Transverse colon (tissue), 4 donors: ENCODE data around the gene CFI. TPM values are rescaled to one million over a fixed set of nuclear protein-coding genes. Genes with fewer than 3 reads are reported as not detected.

Experiments used
- DNase-seq: peaks from one replicate; pipeline ENCODE4 v3.0.0-alpha.2; 2019
- H3K27ac ChIP-seq, 4 donors: fragments of 200-600 bp; sonication (generic); 2 replicates each; pipeline ENCODE4 v1.5.1; 2016 to 2018; ENCODE audit warnings: inconsistent platforms in 4 of 4
- H3K27me3 ChIP-seq: fragments of 200-600 bp; sonication (generic); 2 replicates; pipeline ENCODE4 v1.5.1; 2017; ENCODE audit warnings: inconsistent platforms
- H3K36me3 ChIP-seq, 4 donors: fragments of 200-600 bp; sonication (generic); 2 replicates each; pipeline ENCODE4 v1.5.1; 2017 to 2019; ENCODE audit warnings: inconsistent platforms in 4 of 4
- H3K4me1 ChIP-seq, 4 donors: fragments of 200-600 bp; sonication (generic); 2 replicates each; pipeline ENCODE4 v1.5.1; 2017 to 2020; ENCODE audit warnings: inconsistent platforms in 4 of 4
- H3K4me3 ChIP-seq, 4 donors: fragments of 200-600 bp; sonication (generic); 1 replicate in 1 of 4; 2 replicates in 3 of 4; pipeline versions ENCODE4 v1.5.1 to v1.6.1; 2017 to 2019; ENCODE audit warnings: inconsistent platforms in 4 of 4
- H3K9me3 ChIP-seq, 2 donors: fragments of 200-600 bp; sonication (generic); 2 replicates each; pipeline ENCODE4 v1.5.1; 2017 to 2019; ENCODE audit warnings: inconsistent platforms in 2 of 2
- EP300 ChIP-seq: sonication (generic); formaldehyde crosslinking; IDR thresholded peaks from one replicate; pipeline ENCODE4 v1.6.1; 2017; ENCODE audit warnings: antibody characterized with exemption, low read depth
- POLR2A ChIP-seq: fragments of 450-650 bp; IDR thresholded peaks from one replicate; pipeline ENCODE4 v1.6.1; 2016; ENCODE audit warnings: antibody characterized with exemption, mild to moderate bottlenecking, moderate library complexity
- POLR2AphosphoS5 ChIP-seq, 3 donors: sonication (generic); formaldehyde crosslinking; IDR thresholded peaks; one replicate each; pipeline ENCODE4 v1.6.1; 2016; ENCODE audit warnings: antibody characterized with exemption in 3 of 3
- WGBS, 2 donors: methylation state at CpG; one replicate each; pipeline ENCODE4 v1.1.5; 2018; ENCODE audit warnings: low coverage in 1 of 2; 5-methylcytosine and 5-hydroxymethylcytosine counted together
- in situ Hi-C, 4 donors: fragments of 200-750 bp; cut with MboI; loops; one replicate each; pipeline versions ENCODE4 v1.15.0 to v1.15.1; 2017; ENCODE audit warnings: low sequenced_read_pairs in 3 of 4, low pct_ligation_motif_present in 1 of 4, low pct_unique_long_range_greater_than_20kb in 1 of 4
- intact Hi-C: fragments of 100-400 bp; cut with DNase I; formaldehyde crosslinking; loops from one replicate; pipeline ENCODE4 v1.15.1; 2023; ENCODE audit warnings: low total_unique reads
- total RNA-seq, 4 donors: library from RNA; depleted of rRNA; stranded (reverse); fragments of >200 nt; gene quantifications; one replicate each; pipeline ENCODE4 v1.1.0, GENCODE V29; 2016
- TF ChIP-seq, protein P1 (sequence below), 5 experiments: fragments of 200-600 bp in 3 of 5; fragments of 450-650 bp in 2 of 5; sonication (generic) in 3 of 5; IDR thresholded peaks; 1 replicate in 2 of 5; 2 replicates in 3 of 5; pipeline ENCODE4 v1.5.1; 2016 to 2017; ENCODE audit warnings: antibody characterized with exemption in 5 of 5, inconsistent platforms in 3 of 5, mild to moderate bottlenecking in 2 of 5, moderate library complexity in 1 of 5

Gene CFI
- total RNA-seq, 4 donors from 2014 or later, result 1.9 to 5.6 (median 4.1) TPM; not detected in 1

DNA sequence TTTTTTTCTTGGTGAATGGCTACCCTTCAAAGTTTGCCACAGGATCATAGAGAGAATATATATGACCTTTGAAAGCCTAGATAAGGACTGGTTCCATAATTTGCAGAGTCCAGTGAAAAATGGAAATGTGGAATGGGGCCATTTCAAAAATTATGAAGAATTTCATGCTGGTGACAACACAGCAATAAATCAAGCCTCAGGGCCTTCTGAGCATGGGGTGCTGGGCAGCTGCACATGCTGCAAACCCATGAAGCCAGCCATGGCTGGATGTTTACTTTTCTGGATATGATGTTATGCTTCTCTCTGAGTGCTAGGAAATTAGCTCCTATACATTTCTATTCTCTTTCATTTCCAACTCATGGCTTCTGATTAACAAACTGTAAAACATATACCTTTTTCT is 56.0 kb downstream of the CFI start:
- TF ChIP-seq, protein P1, sequence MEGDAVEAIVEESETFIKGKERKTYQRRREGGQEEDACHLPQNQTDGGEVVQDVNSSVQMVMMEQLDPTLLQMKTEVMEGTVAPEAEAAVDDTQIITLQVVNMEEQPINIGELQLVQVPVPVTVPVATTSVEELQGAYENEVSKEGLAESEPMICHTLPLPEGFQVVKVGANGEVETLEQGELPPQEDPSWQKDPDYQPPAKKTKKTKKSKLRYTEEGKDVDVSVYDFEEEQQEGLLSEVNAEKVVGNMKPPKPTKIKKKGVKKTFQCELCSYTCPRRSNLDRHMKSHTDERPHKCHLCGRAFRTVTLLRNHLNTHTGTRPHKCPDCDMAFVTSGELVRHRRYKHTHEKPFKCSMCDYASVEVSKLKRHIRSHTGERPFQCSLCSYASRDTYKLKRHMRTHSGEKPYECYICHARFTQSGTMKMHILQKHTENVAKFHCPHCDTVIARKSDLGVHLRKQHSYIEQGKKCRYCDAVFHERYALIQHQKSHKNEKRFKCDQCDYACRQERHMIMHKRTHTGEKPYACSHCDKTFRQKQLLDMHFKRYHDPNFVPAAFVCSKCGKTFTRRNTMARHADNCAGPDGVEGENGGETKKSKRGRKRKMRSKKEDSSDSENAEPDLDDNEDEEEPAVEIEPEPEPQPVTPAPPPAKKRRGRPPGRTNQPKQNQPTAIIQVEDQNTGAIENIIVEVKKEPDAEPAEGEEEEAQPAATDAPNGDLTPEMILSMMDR (IDR thresholded peaks at IDR 0.05), result no peak
- intact Hi-C loops, result no loop called here

GRCh38 chr4:109739547-109739946 is 62.3 kb downstream of the CFI start:
- Histone ChIP-seq H3K4me1 (peaks cover 0 to 7% (median 0%) of the 10 kb centered on the region in 4 donors), H3K9me3 (no peaks in the 10 kb centered on the region), H3K4me3 (no peak overlapping the region), H3K36me3 (no peaks in the 10 kb centered on the region), H3K27me3 (no peaks in the 10 kb centered on the region), H3K27ac (no peak overlapping the region)
- TF ChIP-seq EP300 (no peak), POLR2A (no peak), POLR2AphosphoS5 (IDR thresholded peaks at IDR 0.05) (no peak)
- TF ChIP-seq, protein P1 (IDR thresholded peaks at IDR 0.05), result no peak
- WGBS, 2 donors, result 72 to 85% methylated on average over 3 of the region's 3 CpGs
- in situ Hi-C loops (no loop called here), intact Hi-C loops (no loop called here)
- DNase-seq, result no peak

More for the DNA sequence above, 56.0 kb downstream of the CFI start:
- Histone ChIP-seq H3K4me3 (no peak overlapping the region), H3K27ac (no peak overlapping the region), H3K36me3 (no peaks in the 10 kb centered on the region), H3K9me3 (no peaks in the 10 kb centered on the region), H3K4me1 (no peaks in the 10 kb centered on the region), H3K27me3 (no peaks in the 10 kb centered on the region)
- in situ Hi-C loops, result no loop called here
- DNase-seq, result no peak

GRCh38 chr4:109738104-109738872 is 63.5 kb downstream of the CFI start:
- in situ Hi-C loops (no loop called here), intact Hi-C loops (no loop called here)
- Histone ChIP-seq H3K4me1 (peaks cover 0 to 7% (median 0%) of the 10 kb centered on the region in 4 donors), H3K36me3 (no peaks in the 10 kb centered on the region), H3K4me3 (no peak overlapping the region), H3K27ac (no peak overlapping the region), H3K27me3 (no peaks in the 10 kb centered on the region), H3K9me3 (no peaks in the 10 kb centered on the region)
- DNase-seq, result no peak
- TF ChIP-seq, protein P1 (IDR thresholded peaks at IDR 0.05), result no peak
- TF ChIP-seq POLR2A (no peak), EP300 (no peak), POLR2AphosphoS5 (IDR thresholded peaks at IDR 0.05) (no peak)
- 87 to 100% methylated on average over 3 to 10 of the region's 10 CpGs for WGBS, 2 donors

- Histone ChIP-seq H3K4me1 (peaks cover 0 to 11% (median 1%) of the 10 kb centered on the region in 4 donors), H3K27ac (peak overlapping the region; percentile 41 to 67 (median 62)), H3K4me3 (no peak overlapping the region), H3K36me3 (no peaks in the 10 kb centered on the region), H3K27me3 (no peaks in the 10 kb centered on the region), H3K9me3 (no peaks in the 10 kb centered on the region)
- in situ Hi-C loops (no loop called here), intact Hi-C loops (no loop called here)
- TF ChIP-seq EP300, result no peak
- no peak for TF ChIP-seq POLR2A
- TF ChIP-seq POLR2AphosphoS5 (IDR thresholded peaks at IDR 0.05), result no peak
- TF ChIP-seq, protein P1 (IDR thresholded peaks at IDR 0.05), result no peak
- peak; percentile 31 for DNase-seq
- WGBS, 2 donors, result 34 to 58% methylated on average over 6 to 7 of the region's 7 CpGs
Measured at GRCh38 chr4:109735566-109736365, 66.0 kb downstream of the CFI start.
